Measurements from ENCODE around the gene SCN1B. TPM values are rescaled to one million over a fixed set of nuclear protein-coding genes. Genes with fewer than 3 reads are reported as not detected.

Gene SCN1B
- total RNA-seq, 4 donors from 2014 or later: 194 to 469 (median 289) TPM

GRCh38 chr19:34999498-35000337 lies 30.6 kb upstream of the SCN1B start, which contains the start of gene GRAMD1A:
GRAMD1A (plus strand) TSS chr19:35000323; CDS start chr19:35000479, 156 bp downstream.
- no peaks in the 10 kb centered on the region for H3K27me3 ChIP-seq
- H3K4me3 ChIP-seq: peak within 1 kb of the TSS; percentile 67 to 84 (median 73)
- TF ChIP-seq POLR2A (IDR thresholded peaks at IDR 0.05) (peak; percentile 6 to 79), CTCF (IDR thresholded peaks at IDR 0.05 in 4 of 5, conservative IDR thresholded peaks at IDR 0.05 in 1 of 5) (no peak)
- in situ Hi-C loops (cut with MboI; ENCODE audit: low sequenced_read_pairs in 4 of 4): loop anchor here in 1 of 4 donors (25.0 kb wide), 1 partner anchor 263 kb away; the partner anchor contains the start of gene USF2
- DNase-seq (peak; percentile 76 to 86), ATAC-seq (peak; percentile 83)
- H3K9me3 ChIP-seq: no peaks in the 10 kb centered on the region
- intact Hi-C loops (cut with DNase I; ENCODE audit: low total_unique reads): loop anchor here (1.0 kb wide), 2 partner anchors 28 to 140 kb away; no protein-coding TSS in a partner anchor
- H3K4me1 ChIP-seq: peaks cover 29 to 38% of the 10 kb centered on the region in 2 donors
- H3K36me3 ChIP-seq: peaks cover 0 to 7% of the 10 kb centered on the region in 2 donors
- peak within 1 kb of the TSS; percentile 91 to 99 (median 97) for H3K27ac ChIP-seq

GRCh38 chr19:35000338-35000646 lies 30.0 kb upstream of the SCN1B start:
- Histone ChIP-seq H3K27me3 (no peaks in the 10 kb centered on the region), H3K27ac (peak overlapping the region; percentile 91 to 99 (median 97)), H3K9me3 (no peaks in the 10 kb centered on the region), H3K4me3 (peak overlapping the region; percentile 67 to 84 (median 73)), H3K4me1 (peaks cover 23 to 32% of the 10 kb centered on the region in 2 donors), H3K36me3 (peaks cover 0 to 7% of the 10 kb centered on the region in 2 donors)
- in situ Hi-C loops (cut with MboI; ENCODE audit: low sequenced_read_pairs in 4 of 4): no loop called here
- intact Hi-C loops (cut with DNase I; ENCODE audit: low total_unique reads): loop anchor here (1.0 kb wide), 2 partner anchors 27 to 139 kb away; no protein-coding TSS in a partner anchor
- TF ChIP-seq CTCF (IDR thresholded peaks at IDR 0.05 in 4 of 5, conservative IDR thresholded peaks at IDR 0.05 in 1 of 5) (no peak), POLR2A (IDR thresholded peaks at IDR 0.05) (peak; percentile 81 to 86)
- ATAC-seq (no peak), DNase-seq (no peak)

- ATAC-seq (peak in 1 of 2 donors; percentile 19), DNase-seq (no peak)
- Histone ChIP-seq H3K27me3 (no peaks in the 10 kb centered on the region), H3K9me3 (no peaks in the 10 kb centered on the region), H3K36me3 (peaks cover 0 to 7% of the 10 kb centered on the region in 2 donors), H3K4me1 (peaks cover 23 to 26% of the 10 kb centered on the region in 2 donors), H3K4me3 (peak overlapping the region; percentile 67 to 84 (median 73)), H3K27ac (peak overlapping the region; percentile 91 to 99 (median 97))
- no peak for TF ChIP-seq CTCF (IDR thresholded peaks at IDR 0.05 in 4 of 5, conservative IDR thresholded peaks at IDR 0.05 in 1 of 5)
- no peak for TF ChIP-seq POLR2A (IDR thresholded peaks at IDR 0.05)
- intact Hi-C loops (cut with DNase I; ENCODE audit: low total_unique reads): loop anchor here (1.0 kb wide), 2 partner anchors 26 to 138 kb away; no protein-coding TSS in a partner anchor
- in situ Hi-C loops (cut with MboI; ENCODE audit: low sequenced_read_pairs in 4 of 4): no loop called here
These were observed 29.4 kb upstream of the SCN1B start for GRCh38 chr19:35000647-35001501.

GRCh38 chr19:35002037-35002535 lies 28.2 kb upstream of the SCN1B start:
- H3K36me3 ChIP-seq: no peaks in the 10 kb centered on the region
- H3K4me1 ChIP-seq: peaks cover 21 to 22% of the 10 kb centered on the region in 2 donors
- TF ChIP-seq POLR2A (IDR thresholded peaks at IDR 0.05) (no peak), CTCF (IDR thresholded peaks at IDR 0.05 in 4 of 5, conservative IDR thresholded peaks at IDR 0.05 in 1 of 5) (no peak)
- no peaks in the 10 kb centered on the region for H3K27me3 ChIP-seq
- ATAC-seq: no peak
- H3K4me3 ChIP-seq: peak overlapping the region in 1 of 4 donors; percentile 76
- intact Hi-C loops (cut with DNase I; ENCODE audit: low total_unique reads): no loop called here
- no peaks in the 10 kb centered on the region for H3K9me3 ChIP-seq
- H3K27ac ChIP-seq: peak overlapping the region; percentile 91 to 99 (median 97)
- in situ Hi-C loops (cut with MboI; ENCODE audit: low sequenced_read_pairs in 4 of 4): no loop called here
- DNase-seq: no peak
